ENCODE results near the gene ARPC1A.

DNA sequence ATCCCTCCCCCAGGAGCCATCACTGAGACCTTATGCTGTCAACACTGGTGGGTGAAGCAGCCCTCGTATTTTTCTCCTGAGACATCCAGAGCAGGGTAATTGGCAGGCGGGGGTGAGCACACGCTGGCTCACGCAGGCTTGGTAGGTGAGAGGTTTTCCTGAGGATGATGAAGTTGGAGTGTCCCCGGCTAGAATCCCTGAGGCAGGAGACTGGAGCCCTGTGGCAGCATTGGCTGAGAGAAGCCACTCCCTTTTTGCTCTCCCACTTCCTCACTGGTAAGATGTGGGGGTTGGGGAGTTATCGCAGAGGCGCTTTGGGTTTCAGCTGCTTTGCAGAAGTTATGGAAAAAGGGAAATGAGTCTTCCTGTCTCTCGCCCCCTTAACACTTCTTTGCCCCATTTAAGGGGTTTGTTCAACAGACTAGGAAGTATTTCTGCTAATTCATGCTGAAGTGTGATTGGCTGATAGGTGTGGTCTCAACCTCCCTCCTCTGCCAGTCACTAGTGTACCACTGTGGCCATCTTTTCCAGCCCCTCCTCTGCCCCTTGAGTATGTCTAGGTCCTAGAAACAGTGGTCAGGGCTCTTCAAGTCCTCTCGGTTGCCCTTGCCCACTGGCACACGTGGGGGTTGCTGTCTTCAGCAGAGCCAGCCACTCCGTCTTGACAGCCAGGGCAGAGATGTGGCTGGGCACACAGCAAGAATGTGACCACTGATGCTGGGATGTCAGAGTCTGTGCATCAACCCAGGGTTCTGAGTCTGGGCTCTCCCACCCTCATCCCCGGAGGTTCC is 54.5 kb downstream of the ARPC1A start:
- TF ChIP-seq, protein P1, sequence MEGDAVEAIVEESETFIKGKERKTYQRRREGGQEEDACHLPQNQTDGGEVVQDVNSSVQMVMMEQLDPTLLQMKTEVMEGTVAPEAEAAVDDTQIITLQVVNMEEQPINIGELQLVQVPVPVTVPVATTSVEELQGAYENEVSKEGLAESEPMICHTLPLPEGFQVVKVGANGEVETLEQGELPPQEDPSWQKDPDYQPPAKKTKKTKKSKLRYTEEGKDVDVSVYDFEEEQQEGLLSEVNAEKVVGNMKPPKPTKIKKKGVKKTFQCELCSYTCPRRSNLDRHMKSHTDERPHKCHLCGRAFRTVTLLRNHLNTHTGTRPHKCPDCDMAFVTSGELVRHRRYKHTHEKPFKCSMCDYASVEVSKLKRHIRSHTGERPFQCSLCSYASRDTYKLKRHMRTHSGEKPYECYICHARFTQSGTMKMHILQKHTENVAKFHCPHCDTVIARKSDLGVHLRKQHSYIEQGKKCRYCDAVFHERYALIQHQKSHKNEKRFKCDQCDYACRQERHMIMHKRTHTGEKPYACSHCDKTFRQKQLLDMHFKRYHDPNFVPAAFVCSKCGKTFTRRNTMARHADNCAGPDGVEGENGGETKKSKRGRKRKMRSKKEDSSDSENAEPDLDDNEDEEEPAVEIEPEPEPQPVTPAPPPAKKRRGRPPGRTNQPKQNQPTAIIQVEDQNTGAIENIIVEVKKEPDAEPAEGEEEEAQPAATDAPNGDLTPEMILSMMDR (IDR thresholded peaks at IDR 0.05; ENCODE audit: poor library complexity, severe bottlenecking), result no peak
- TF ChIP-seq POLR2AphosphoS5 (IDR thresholded peaks at IDR 0.05) (no peak), EP300 (conservative IDR thresholded peaks at IDR 0.05; ENCODE audit: poor library complexity, severe bottlenecking) (no peak), EZH2 (IDR thresholded peaks at IDR 0.05; ENCODE audit: borderline replicate concordance, insufficient read depth, low read length, poor library complexity, severe bottlenecking) (no peak), TAF1 (IDR thresholded peaks at IDR 0.05; ENCODE audit: low read depth) (no peak), MXI1 (conservative IDR thresholded peaks at IDR 0.05; ENCODE audit: poor library complexity, severe bottlenecking) (no peak)
- TF ChIP-seq, protein P2, sequence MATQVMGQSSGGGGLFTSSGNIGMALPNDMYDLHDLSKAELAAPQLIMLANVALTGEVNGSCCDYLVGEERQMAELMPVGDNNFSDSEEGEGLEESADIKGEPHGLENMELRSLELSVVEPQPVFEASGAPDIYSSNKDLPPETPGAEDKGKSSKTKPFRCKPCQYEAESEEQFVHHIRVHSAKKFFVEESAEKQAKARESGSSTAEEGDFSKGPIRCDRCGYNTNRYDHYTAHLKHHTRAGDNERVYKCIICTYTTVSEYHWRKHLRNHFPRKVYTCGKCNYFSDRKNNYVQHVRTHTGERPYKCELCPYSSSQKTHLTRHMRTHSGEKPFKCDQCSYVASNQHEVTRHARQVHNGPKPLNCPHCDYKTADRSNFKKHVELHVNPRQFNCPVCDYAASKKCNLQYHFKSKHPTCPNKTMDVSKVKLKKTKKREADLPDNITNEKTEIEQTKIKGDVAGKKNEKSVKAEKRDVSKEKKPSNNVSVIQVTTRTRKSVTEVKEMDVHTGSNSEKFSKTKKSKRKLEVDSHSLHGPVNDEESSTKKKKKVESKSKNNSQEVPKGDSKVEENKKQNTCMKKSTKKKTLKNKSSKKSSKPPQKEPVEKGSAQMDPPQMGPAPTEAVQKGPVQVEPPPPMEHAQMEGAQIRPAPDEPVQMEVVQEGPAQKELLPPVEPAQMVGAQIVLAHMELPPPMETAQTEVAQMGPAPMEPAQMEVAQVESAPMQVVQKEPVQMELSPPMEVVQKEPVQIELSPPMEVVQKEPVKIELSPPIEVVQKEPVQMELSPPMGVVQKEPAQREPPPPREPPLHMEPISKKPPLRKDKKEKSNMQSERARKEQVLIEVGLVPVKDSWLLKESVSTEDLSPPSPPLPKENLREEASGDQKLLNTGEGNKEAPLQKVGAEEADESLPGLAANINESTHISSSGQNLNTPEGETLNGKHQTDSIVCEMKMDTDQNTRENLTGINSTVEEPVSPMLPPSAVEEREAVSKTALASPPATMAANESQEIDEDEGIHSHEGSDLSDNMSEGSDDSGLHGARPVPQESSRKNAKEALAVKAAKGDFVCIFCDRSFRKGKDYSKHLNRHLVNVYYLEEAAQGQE (IDR thresholded peaks at IDR 0.05; ENCODE audit: borderline replicate concordance), result no peak

All from neural cell (in vitro differentiated cells).